Mucosa of stomach (tissue), 1 donor: ENCODE measurements around the gene NT5C3B.

Source experiments
- H3K27me3 ChIP-seq: one replicate; pipeline ENCODE4 v1.7.0; 2013; ENCODE audit warnings: mild to moderate bottlenecking, low read length; ENCODE audit not compliant: control insufficient read depth, insufficient read depth
- H3K36me3 ChIP-seq: one replicate; pipeline ENCODE4 v1.7.0; 2013; ENCODE audit warnings: low read length; ENCODE audit not compliant: control insufficient read depth, insufficient read depth
- H3K4me1 ChIP-seq: one replicate; pipeline ENCODE4 v1.7.0; 2013; ENCODE audit warnings: mild to moderate bottlenecking, low read length; ENCODE audit not compliant: control insufficient read depth, insufficient read depth
- H3K4me3 ChIP-seq: one replicate; pipeline ENCODE4 v1.7.0; 2013; ENCODE audit warnings: low read length
- H3K9ac ChIP-seq: one replicate; pipeline ENCODE4 v1.7.0; 2013; ENCODE audit warnings: mild to moderate bottlenecking, low read length, moderate library complexity
- H3K9me3 ChIP-seq: one replicate; pipeline ENCODE4 v1.7.0; 2013; ENCODE audit warnings: mild to moderate bottlenecking, low read length, moderate library complexity; ENCODE audit not compliant: control insufficient read depth
- donor health status: Pancreatic carcinoma.

The NT5C3B gene

GRCh38 chr17:41814195-41814594 is 21.8 kb downstream of the NT5C3B start:
- no peaks in the 10 kb centered on the region for H3K9me3 ChIP-seq
- H3K36me3 ChIP-seq = no peaks in the 10 kb centered on the region
- peaks cover 31% of the 10 kb centered on the region for H3K4me1 ChIP-seq
- H3K27me3 ChIP-seq = peaks cover 12% of the 10 kb centered on the region
- H3K9ac ChIP-seq = no peak overlapping the region
- no peak overlapping the region for H3K4me3 ChIP-seq

- Histone ChIP-seq H3K9ac (no peak overlapping the region), H3K9me3 (no peaks in the 10 kb centered on the region), H3K4me1 (peaks cover 31% of the 10 kb centered on the region)
Observed at GRCh38 chr17:41813699-41814124, 22.3 kb downstream of the NT5C3B start.

GRCh38 chr17:41813152-41813680 is 22.8 kb downstream of the NT5C3B start:
- Histone ChIP-seq H3K36me3 (no peaks in the 10 kb centered on the region), H3K27me3 (peaks cover 12% of the 10 kb centered on the region), H3K4me1 (peaks cover 31% of the 10 kb centered on the region), H3K9ac (no peak overlapping the region), H3K4me3 (no peak overlapping the region), H3K9me3 (no peaks in the 10 kb centered on the region)

More at GRCh38 chr17:41813699-41814124, 22.3 kb downstream of the NT5C3B start:
- Histone ChIP-seq H3K36me3 (no peaks in the 10 kb centered on the region), H3K27me3 (peaks cover 12% of the 10 kb centered on the region), H3K4me3 (no peak overlapping the region)

GRCh38 chr17:41812381-41813151 is 23.5 kb downstream of the NT5C3B start, which contains the start of gene FKBP10:
FKBP10 (plus strand) TSS chr17:41813004; CDS start chr17:41813035, 31 bp downstream.
- peaks cover 38% of the 10 kb centered on the region for H3K4me1 ChIP-seq

GRCh38 chr17:41811549-41812380 is 24.3 kb downstream of the NT5C3B start, which contains the start of gene P3H4:
P3H4 (minus strand) TSS chr17:41811949; CDS start chr17:41811915, 34 bp downstream.
- Histone ChIP-seq H3K4me1 (peaks cover 45% of the 10 kb centered on the region), H3K4me3 (peak within 1 kb of the TSS; percentile 36), H3K27me3 (peaks cover 12% of the 10 kb centered on the region), H3K36me3 (no peaks in the 10 kb centered on the region), H3K9me3 (no peaks in the 10 kb centered on the region), H3K9ac (peak within 1 kb of the TSS; percentile 69)

More at GRCh38 chr17:41812381-41813151, 23.5 kb downstream of the NT5C3B start, which contains the start of gene FKBP10:
- no peaks in the 10 kb centered on the region for H3K36me3 ChIP-seq
- no peaks in the 10 kb centered on the region for H3K9me3 ChIP-seq
- peak within 1 kb of the TSS; percentile 69 for H3K9ac ChIP-seq
- H3K27me3 ChIP-seq = peaks cover 12% of the 10 kb centered on the region
- peak within 1 kb of the TSS; percentile 36 for H3K4me3 ChIP-seq

GRCh38 chr17:41810659-41811548 is 25.1 kb downstream of the NT5C3B start:
- H3K36me3 ChIP-seq = no peaks in the 10 kb centered on the region
- peak overlapping the region; percentile 33 for H3K4me3 ChIP-seq
- peak overlapping the region; percentile 69 for H3K9ac ChIP-seq
- peaks cover 12% of the 10 kb centered on the region for H3K27me3 ChIP-seq
- H3K4me1 ChIP-seq = peaks cover 52% of the 10 kb centered on the region
- no peaks in the 10 kb centered on the region for H3K9me3 ChIP-seq

GRCh38 chr17:41806685-41807445 is 29.2 kb downstream of the NT5C3B start:
- no peak overlapping the region for H3K9ac ChIP-seq
- no peaks in the 10 kb centered on the region for H3K27me3 ChIP-seq
- peaks cover 39% of the 10 kb centered on the region for H3K4me1 ChIP-seq
- H3K9me3 ChIP-seq = no peaks in the 10 kb centered on the region
- no peaks in the 10 kb centered on the region for H3K36me3 ChIP-seq
- no peak overlapping the region for H3K4me3 ChIP-seq

- no peaks in the 10 kb centered on the region for H3K36me3 ChIP-seq
- no peaks in the 10 kb centered on the region for H3K27me3 ChIP-seq
- no peaks in the 10 kb centered on the region for H3K9me3 ChIP-seq
- H3K4me1 ChIP-seq = peaks cover 43% of the 10 kb centered on the region
- H3K9ac ChIP-seq = no peak overlapping the region
- H3K4me3 ChIP-seq = no peak overlapping the region
Observed at GRCh38 chr17:41803049-41804020, 32.7 kb downstream of the NT5C3B start.

- H3K27me3 ChIP-seq = no peaks in the 10 kb centered on the region
- peaks cover 28% of the 10 kb centered on the region for H3K4me1 ChIP-seq
- peak overlapping the region; percentile 48 for H3K9ac ChIP-seq
- no peaks in the 10 kb centered on the region for H3K9me3 ChIP-seq
- no peak overlapping the region for H3K4me3 ChIP-seq
- no peaks in the 10 kb centered on the region for H3K36me3 ChIP-seq
Observed at GRCh38 chr17:41801374-41802271, 34.4 kb downstream of the NT5C3B start.
